H1 (cell line): ENCODE measurements around the gene TTC34. TPM values are rescaled to one million over a fixed set of nuclear protein-coding genes. Genes with fewer than 3 reads are reported as not detected.

Experiments
- CTCF ChIA-PET: fragments of 300-600 bp; sonication (Branson Sonifier 250); formaldehyde crosslinking; loops from one replicate; lab custom pipeline; 2021; ENCODE audit not compliant: partially characterized antibody; lab: Charles Lee
- POLR2A ChIA-PET: fragments of 300-600 bp; sonication (Branson Sonifier 250); formaldehyde crosslinking; loops from one replicate; lab custom pipeline; 2021; ENCODE audit warnings: inconsistent platforms; ENCODE audit not compliant: partially characterized antibody; lab: Charles Lee
- DNase-seq, 2 experiments: peaks; one replicate each; pipeline versions ENCODE4 v3.0.0 to v3.0.0-alpha.2; 2010 to 2022; ENCODE audit warnings: low spot score in 2 of 2, low read depth in 1 of 2, mixed read lengths in 1 of 2
- FAIRE-seq: peaks from 2 replicates; lab custom pipeline; 2011; peaks lifted over from hg19 to GRCh38; lab: Jason Lieb, UNC
- H2AFZ ChIP-seq: 2 replicates; pipeline ENCODE4 v1.8.1; 2012; ENCODE audit warnings: low read length, inconsistent platforms
- H2AK5ac ChIP-seq: 2 replicates; pipeline ENCODE4 v1.6.1; 2013; ENCODE audit warnings: low read depth, low read length
- H2BK120ac ChIP-seq: replicated peaks from 2 replicates; pipeline ENCODE3; 2013; ENCODE audit warnings: low read depth, low read length, inconsistent platforms
- H2BK12ac ChIP-seq: 2 replicates; pipeline ENCODE4 v1.6.1; 2013; ENCODE audit warnings: low read depth, low read length
- H2BK15ac ChIP-seq: 2 replicates; pipeline ENCODE4 v1.6.1; 2013; ENCODE audit warnings: low read length
- H2BK20ac ChIP-seq: 2 replicates; pipeline ENCODE4 v1.6.1; 2013; ENCODE audit warnings: low read length
- H2BK5ac ChIP-seq: 2 replicates; pipeline ENCODE4 v1.6.1; 2013; ENCODE audit warnings: low read depth, low read length
- H3K14ac ChIP-seq: 2 replicates; pipeline ENCODE4 v1.6.1; 2013; ENCODE audit warnings: inconsistent platforms; ENCODE audit not compliant: insufficient read length
- H3K18ac ChIP-seq: 2 replicates; pipeline ENCODE4 v1.6.1; 2013; ENCODE audit warnings: low read length; ENCODE audit errors: extremely low read depth
- H3K23ac ChIP-seq: 2 replicates; pipeline ENCODE4 v1.6.1; 2013; ENCODE audit warnings: inconsistent platforms; ENCODE audit not compliant: insufficient read length
- H3K23me2 ChIP-seq: 2 replicates; pipeline ENCODE4 v1.6.1; 2013; ENCODE audit warnings: low read depth, low read length
- H3K27ac ChIP-seq: 2 replicates; pipeline ENCODE4 v1.6.1; 2011; ENCODE audit warnings: low read depth, low read length, inconsistent platforms
- H3K27me3 ChIP-seq, 4 experiments: replicated peaks in 1 of 4; 1 replicate in 1 of 4; 2 replicates in 3 of 4; pipeline versions ENCODE4 v1.6.1 to v1.8.1; 2011 to 2013; ENCODE audit warnings: low read length in 3 of 4, mild to moderate bottlenecking in 3 of 4, inconsistent platforms in 2 of 4, mixed read lengths in 2 of 4, moderate library complexity in 1 of 4; ENCODE audit not compliant: control insufficient read depth in 3 of 4, insufficient read depth in 3 of 4; ENCODE audit errors: extremely low read depth in 1 of 4
- H3K36me3 ChIP-seq, 4 experiments: 2 replicates each; pipeline versions ENCODE4 v1.6.1 to v1.8.1; 2011 to 2013; ENCODE audit warnings: mild to moderate bottlenecking in 4 of 4, low read length in 3 of 4, moderate library complexity in 2 of 4, control low read depth in 1 of 4, inconsistent platforms in 1 of 4; ENCODE audit not compliant: insufficient read depth in 4 of 4, control insufficient read depth in 2 of 4
- H3K4ac ChIP-seq: replicated peaks from 2 replicates; pipeline ENCODE3; 2013; ENCODE audit warnings: low read length, low read depth, mixed read lengths, inconsistent platforms; ENCODE audit not compliant: insufficient read length
- H3K4me1 ChIP-seq, 4 experiments: replicated peaks in 1 of 4; 1 replicate in 1 of 4; 2 replicates in 3 of 4; pipeline versions ENCODE4 v1.6.1 to v1.8.1; 2011 to 2013; ENCODE audit warnings: low read length in 3 of 4, inconsistent platforms in 2 of 4, mixed read lengths in 1 of 4; ENCODE audit not compliant: insufficient read depth in 4 of 4, control insufficient read depth in 3 of 4
- H3K4me2 ChIP-seq, 2 experiments: 2 replicates each; pipeline versions ENCODE4 v1.6.1 to v1.8.1; 2011 to 2013; ENCODE audit warnings: low read depth in 2 of 2, low read length in 2 of 2, control low read depth in 1 of 2, inconsistent platforms in 1 of 2, mild to moderate bottlenecking in 1 of 2; ENCODE audit not compliant: insufficient read depth in 1 of 2
- H3K4me3 ChIP-seq, 4 experiments: fragments of 200-600, 300-600 bp in 1 of 4; sonication (generic), shearing (Covaris generic), sonication (Bioruptor Twin) in 1 of 4; 2 replicates each; pipeline versions ENCODE4 v1.5.1 to v1.8.1; 2011 to 2016; ENCODE audit warnings: low read length in 4 of 4, low read depth in 3 of 4, control low read depth in 2 of 4, inconsistent platforms in 2 of 4, mild to moderate bottlenecking in 2 of 4, mixed read lengths in 1 of 4, moderate library complexity in 1 of 4; ENCODE audit not compliant: insufficient read depth in 2 of 4; ENCODE audit errors: extremely low read depth in 1 of 4
- H3K56ac ChIP-seq: replicated peaks from 2 replicates; pipeline ENCODE3; 2013; ENCODE audit warnings: low read depth, mild to moderate bottlenecking, mixed read lengths, low read length, inconsistent platforms; ENCODE audit not compliant: insufficient read length
- H3K79me1 ChIP-seq: 2 replicates; pipeline ENCODE4 v1.6.1; 2013; ENCODE audit warnings: low read depth, low read length, control low read depth
- H3K79me2 ChIP-seq, 2 experiments: 2 replicates each; pipeline versions ENCODE4 v1.6.1 to v1.8.1; 2012 to 2013; ENCODE audit warnings: low read length in 2 of 2, mild to moderate bottlenecking in 2 of 2, inconsistent platforms in 1 of 2; ENCODE audit not compliant: insufficient read depth in 2 of 2, control insufficient read depth in 1 of 2
- H3K9ac ChIP-seq, 4 experiments: replicated peaks in 1 of 4; 1 replicate in 1 of 4; 2 replicates in 3 of 4; pipeline versions ENCODE4 v1.6.1 to v1.8.1; 2011 to 2013; ENCODE audit warnings: low read depth in 3 of 4, low read length in 3 of 4, control low read depth in 2 of 4, mild to moderate bottlenecking in 2 of 4, moderate library complexity in 2 of 4, inconsistent platforms in 1 of 4; ENCODE audit errors: extremely low read depth in 1 of 4
- H3K9me3 ChIP-seq, 2 experiments: 2 replicates each; pipeline versions ENCODE4 v1.6.1 to v1.8.1; 2012 to 2013; ENCODE audit warnings: mild to moderate bottlenecking in 2 of 2, moderate library complexity in 2 of 2, control low read depth in 1 of 2, inconsistent platforms in 1 of 2, low read depth in 1 of 2, low read length in 1 of 2, mixed read lengths in 1 of 2; ENCODE audit not compliant: insufficient read depth in 2 of 2
- H4K20me1 ChIP-seq, 2 experiments: replicated peaks in 1 of 2; 2 replicates each; pipeline versions ENCODE3 to v1.8.1; 2011 to 2013; ENCODE audit warnings: inconsistent platforms in 2 of 2, low read length in 2 of 2, mild to moderate bottlenecking in 1 of 2; ENCODE audit not compliant: insufficient read depth in 2 of 2, control insufficient read depth in 1 of 2
- H4K5ac ChIP-seq: 2 replicates; pipeline ENCODE4 v1.6.1; 2013; ENCODE audit warnings: low read length, low read depth, mixed read lengths, inconsistent platforms; ENCODE audit not compliant: insufficient read length
- H4K8ac ChIP-seq: 2 replicates; pipeline ENCODE4 v1.8.0; 2013; ENCODE audit warnings: mild to moderate bottlenecking, moderate library complexity, low read length, inconsistent platforms; ENCODE audit not compliant: insufficient read depth; ENCODE audit errors: extremely low read depth
- H4K91ac ChIP-seq: replicated peaks from 2 replicates; pipeline ENCODE3; 2013; ENCODE audit warnings: low read length, mixed read lengths, inconsistent platforms; ENCODE audit not compliant: insufficient read length
- whole genome bisulfite sequencing, 2 experiments: shearing (Covaris generic) in 1 of 2; methylation state at CpG; one replicate each; pipeline versions ENCODE4 v1.1.6 to v1.1.7; 2013 to 2015; ENCODE audit warnings: low lambda C conversion rate in 2 of 2, mixed read lengths in 2 of 2, inconsistent platforms in 1 of 2, low coverage in 1 of 2, missing lambda C conversion rate in 1 of 2; ENCODE audit not compliant: insufficient replicate concordance in 2 of 2, insufficient coverage in 1 of 2, insufficient read length in 1 of 2; ENCODE audit errors: extremely low coverage in 1 of 2, missing lambda C conversion rate in 1 of 2; 5-methylcytosine and 5-hydroxymethylcytosine counted together
- polyA plus RNA-seq, 7 experiments: library from polyadenylated mRNA; depleted of rRNA in 3 of 7; stranded (reverse) in 5 of 7; unstranded in 2 of 7; fragments of >200 nt in 5 of 7; fragments of 200-250 nt in 2 of 7; gene quantifications; 1 replicate in 5 of 7; 2 replicates in 1 of 7; 4 replicates in 1 of 7; pipeline versions ENCODE4 v1.2.1 to v1.2.3, GENCODE V29; 2011 to 2013; ENCODE audit warnings: missing spikeins in 2 of 7, mixed read lengths in 2 of 7
- total RNA-seq: library from RNA; stranded (reverse); fragmentation: NEBNext Ultra II Directional; extraction: Animal tissue kit (Norgen Biotek cat#: 25700); gene quantifications from 2 replicates; pipeline ENCODE4 v1.2.1, GENCODE V29; 2021

Gene TTC34
- total and polyA plus RNA-seq, 2 of the 8 experiments (the other 6 are each of a cell fraction or from before 2014, with no cell fraction given): 0.23 to 0.50 TPM

DNA sequence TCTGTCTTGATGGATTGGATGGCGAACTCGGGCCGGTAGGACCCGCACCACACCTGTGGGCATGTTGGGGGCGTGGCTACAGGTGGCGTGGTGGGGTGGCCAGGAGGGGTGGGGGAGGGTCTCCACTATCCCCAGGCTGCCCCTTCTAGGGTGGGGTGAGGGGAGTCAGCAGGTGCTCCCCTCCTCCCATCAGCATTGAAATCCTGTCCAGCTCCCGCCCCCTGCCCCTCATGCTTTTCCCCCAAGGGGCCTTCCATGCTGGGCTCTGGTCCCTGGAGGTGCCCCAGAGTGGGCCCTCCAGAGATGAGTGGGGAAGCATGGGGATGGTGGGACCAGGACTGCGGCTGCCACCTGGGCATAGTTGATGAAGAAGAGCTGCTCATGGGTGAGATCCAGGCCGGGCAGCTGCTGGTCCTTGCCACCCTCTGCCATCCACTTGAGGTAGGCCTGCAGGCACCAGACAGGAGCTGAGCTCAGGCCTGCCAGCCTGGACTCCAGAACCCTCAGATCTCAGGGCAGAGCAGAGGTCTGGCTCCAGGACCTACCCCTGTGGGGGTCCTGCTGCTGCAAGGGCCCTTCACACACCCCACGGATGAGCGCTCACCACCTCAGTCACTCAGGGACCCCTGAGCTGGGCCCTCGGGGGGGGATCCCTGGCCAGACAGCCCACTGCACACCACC, 209.8 kb downstream of the TTC34 start:
- Histone ChIP-seq H3K9ac (no peak overlapping the region), H3K4me1 (peaks cover 0 to 9% (median 2%) of the 10 kb centered on the region in 4 experiments; a peak in 1 of 7 replicates), H3K4ac (no peak overlapping the region), H2BK20ac (no peak overlapping the region), H3K4me3 (no peak overlapping the region), H3K9me3 (peaks cover 0 to 12% of the 10 kb centered on the region in 2 experiments; a peak in 2 of 4 replicates), H4K20me1 (peaks cover 2 to 3% of the 10 kb centered on the region in 2 experiments), H3K56ac (no peak overlapping the region), H3K36me3 (peaks cover 0 to 8% (median 0%) of the 10 kb centered on the region in 4 experiments; a peak in 1 of 8 replicates), H2BK15ac (no peak overlapping the region), H3K79me1 (no peaks in the 10 kb centered on the region; the same call in 1 of the 2 replicates), H3K23me2 (peaks cover 8% of the 10 kb centered on the region), H2BK12ac (no peak overlapping the region), H4K91ac (no peak overlapping the region), H4K8ac (no peak overlapping the region), H3K14ac (no peak overlapping the region), H2BK5ac (no peak overlapping the region), H4K5ac (no peak overlapping the region), H3K23ac (no peak overlapping the region), H3K27me3 (no peaks in the 10 kb centered on the region), H3K4me2 (no peak overlapping the region), H3K27ac (no peak overlapping the region), H2AK5ac (no peak overlapping the region), H3K79me2 (no peaks in the 10 kb centered on the region), H3K18ac (no peak overlapping the region), H2AFZ (no peak overlapping the region), H2BK120ac (no peak overlapping the region)
- FAIRE-seq: no peak
- ChIA-PET POLR2A (no interaction called here), CTCF (no interaction called here)
- WGBS, 2 experiments: 88% methylated on average over 4 of the region's 12 CpGs; no CpG with 5 or more reads in 1 of the 2 experiments
- DNase-seq: no peak
